Activated naive CD8-positive, alpha-beta T cell treated with anti-CD3 and anti-CD28 coated beads, Interleukin-2, amount 50 U/mL, for 16 hours (primary cell): Measurements from ENCODE around the gene ZNF611.
"Not testable (repeated sequence)": the region's sequence is repeated elsewhere in the genome, so short reads cannot be mapped to it uniquely, and the experiment has no call there.

Experiments used
- DNase-seq: peaks from one replicate; pipeline ENCODE4 v3.0.0-alpha.2; 2020; ENCODE audit warnings: low read depth, low spot score

Gene ZNF611

DNA sequence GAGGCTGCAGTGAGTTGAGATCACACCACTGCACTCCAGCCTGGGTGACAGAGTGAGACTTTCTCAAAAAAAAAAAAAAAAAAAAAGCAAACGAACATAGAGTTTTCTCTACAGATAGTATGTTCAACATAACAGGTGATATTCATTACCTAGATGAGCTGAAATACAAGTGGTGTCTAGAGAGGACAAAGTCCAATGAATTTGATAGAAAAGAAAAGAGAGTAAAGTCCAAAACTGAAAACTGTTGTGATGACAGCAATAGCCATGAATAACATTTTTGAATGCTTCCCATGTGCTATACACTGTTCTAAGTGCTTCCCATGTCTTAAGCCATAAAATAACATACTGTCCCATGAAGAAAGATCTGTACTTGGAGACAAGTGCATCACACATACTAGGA, 53.6 kb downstream of the ZNF611 start:
- not testable (repeated sequence) for DNase-seq

DNA sequence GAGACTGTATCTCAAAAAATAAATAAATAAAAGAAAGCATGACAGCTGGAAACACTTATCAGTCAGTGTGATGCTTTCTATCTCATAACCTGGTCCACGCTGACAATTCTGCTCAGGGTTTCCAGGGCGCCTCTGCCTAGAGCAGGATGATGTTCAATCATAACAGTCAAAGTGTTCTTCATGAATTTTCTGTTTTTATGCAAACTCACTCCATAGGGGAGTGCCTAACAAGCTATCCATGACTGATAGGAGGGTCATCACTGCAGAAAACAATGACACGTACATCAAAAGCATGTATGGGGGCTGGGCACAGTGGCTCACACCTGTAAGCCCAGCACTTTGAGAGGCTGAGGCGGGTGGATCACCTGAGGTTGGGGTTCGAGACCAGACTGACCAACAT, 55.2 kb downstream of the ZNF611 start:
- no peak for DNase-seq

DNA sequence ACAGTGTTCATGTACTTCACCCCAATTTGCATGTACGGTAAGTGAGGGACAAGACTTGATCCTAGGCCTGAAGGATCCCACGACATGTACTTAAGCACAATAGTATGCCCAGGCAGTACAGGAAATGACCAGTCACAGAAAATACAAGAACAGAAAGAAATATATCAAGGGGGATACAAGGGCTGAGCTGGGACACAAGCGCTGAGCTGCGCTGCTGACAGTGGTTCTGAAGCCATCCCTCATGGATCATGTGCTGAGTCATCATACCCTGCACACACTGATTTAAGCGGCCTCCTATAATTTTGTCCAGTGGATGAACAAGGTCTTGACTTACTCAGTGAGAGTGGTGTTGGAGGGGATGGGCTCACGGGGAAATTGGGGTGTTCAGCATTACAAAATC, 59.6 kb downstream of the ZNF611 start:
- DNase-seq: not testable (repeated sequence)

DNA sequence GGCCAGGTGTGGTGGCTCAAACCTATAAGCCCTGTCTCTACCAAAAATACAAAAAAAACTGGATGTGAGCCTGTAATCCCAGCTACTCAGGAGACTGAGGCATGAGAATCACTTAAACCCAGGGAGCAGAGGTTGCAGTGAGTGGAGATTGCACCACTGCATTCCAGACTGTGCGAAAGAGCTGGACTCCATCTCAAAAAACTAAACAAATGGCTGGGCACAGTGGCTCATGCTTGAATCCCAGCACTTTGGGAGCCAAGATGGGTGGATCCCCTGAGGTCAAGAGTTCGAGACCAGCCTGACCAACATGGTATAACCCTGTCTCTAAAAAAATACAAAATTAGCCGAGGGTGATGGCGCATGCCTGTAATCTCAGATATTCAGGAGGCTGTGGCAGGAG, 61.8 kb downstream of the ZNF611 start:
- no peak for DNase-seq

DNA sequence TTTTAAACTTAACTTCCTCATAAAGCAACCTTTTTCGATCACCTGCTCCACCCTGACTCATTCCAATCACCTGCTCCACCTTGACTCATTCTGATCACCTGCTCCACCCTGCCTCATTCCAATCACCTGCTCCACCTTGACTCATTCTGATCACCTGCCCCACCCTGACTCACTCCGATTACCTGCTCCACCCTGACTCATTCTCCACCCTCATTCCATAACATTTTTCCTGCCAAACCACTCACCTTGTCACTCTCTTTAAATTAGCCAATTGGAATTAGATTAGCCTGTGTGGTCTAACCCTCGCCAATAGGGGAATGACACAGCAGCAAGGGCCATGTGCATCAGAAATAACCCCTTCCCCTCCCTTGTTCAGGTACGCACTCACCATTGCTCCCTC, 64.8 kb downstream of the ZNF611 start:
- DNase-seq: no peak

DNA sequence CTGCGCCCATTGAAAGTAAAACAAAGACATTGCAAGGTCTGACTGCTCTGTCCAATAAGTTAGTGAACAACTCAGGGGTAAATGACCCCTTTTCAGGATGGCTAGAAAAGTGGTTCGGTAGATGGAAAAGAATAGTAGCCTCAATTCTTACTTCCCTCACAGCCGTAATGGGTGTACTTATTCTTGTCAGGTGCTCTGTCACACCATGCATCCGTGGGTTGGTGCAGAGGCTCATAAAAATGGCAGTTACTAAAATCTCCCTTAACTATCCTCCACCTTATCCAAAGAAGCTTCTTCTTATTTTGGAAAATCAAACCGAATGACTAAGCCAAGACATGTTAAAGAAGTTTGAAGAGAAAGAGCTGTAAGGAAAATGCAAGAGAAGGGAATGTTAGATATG, 65.3 kb downstream of the ZNF611 start:
- DNase-seq: no peak

DNA sequence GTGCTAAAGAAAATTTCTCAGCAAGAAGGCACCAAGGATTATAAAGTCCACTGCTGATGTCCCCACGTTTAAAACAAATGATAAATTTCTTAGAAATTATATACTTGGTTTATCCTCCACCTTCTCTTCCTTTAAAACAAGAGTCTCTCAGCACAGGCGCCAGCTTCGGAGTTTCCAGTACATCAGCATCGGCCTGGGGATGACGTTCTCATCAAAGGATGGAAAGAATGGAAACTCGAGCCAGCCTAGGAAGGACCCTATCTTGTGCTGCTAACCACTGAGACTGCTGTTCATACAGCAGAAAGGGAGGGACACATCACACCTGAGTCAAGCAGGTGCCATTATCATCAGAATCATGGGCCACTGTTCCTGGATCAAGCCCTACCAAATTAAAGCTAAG, 66.9 kb downstream of the ZNF611 start:
- no peak for DNase-seq

DNA sequence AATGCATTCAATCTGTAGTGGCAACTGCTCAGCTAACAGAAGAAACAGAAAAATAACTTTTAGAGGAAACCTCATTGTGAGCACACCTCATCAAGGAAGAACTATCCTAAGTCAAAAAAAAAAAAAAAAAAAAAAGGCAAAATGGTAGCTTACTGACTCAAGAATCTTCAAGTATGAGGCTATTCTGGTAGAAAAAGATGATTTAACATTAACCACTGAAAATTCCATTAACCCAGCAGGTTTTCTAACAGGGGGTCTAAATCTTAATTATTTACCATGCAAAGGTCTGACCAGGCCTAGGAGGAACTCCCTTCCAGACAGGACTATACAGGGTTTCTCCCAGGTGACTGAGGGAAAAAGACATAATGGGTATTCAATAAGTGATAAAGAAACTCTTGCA, 68.3 kb downstream of the ZNF611 start:
- DNase-seq: no peak

DNA sequence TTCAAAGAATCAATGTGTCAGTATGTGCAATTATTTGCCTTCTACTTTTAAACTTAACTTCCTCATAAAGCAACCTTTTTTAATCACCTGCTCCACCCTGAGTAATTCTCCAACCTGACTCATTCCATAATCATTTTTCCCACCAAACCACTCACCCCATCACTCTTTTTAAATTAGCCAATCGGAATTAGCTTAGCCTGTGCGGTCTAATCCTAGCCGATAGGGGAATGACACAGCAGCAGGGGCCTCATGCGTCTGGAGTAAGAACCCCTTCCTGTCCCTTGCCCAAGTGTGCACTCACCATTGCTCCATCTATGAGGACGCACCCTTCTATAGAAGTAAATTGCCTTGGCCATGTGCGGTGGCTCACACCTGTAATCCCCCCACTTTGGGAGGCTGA, 69.3 kb downstream of the ZNF611 start:
- no peak for DNase-seq

DNA sequence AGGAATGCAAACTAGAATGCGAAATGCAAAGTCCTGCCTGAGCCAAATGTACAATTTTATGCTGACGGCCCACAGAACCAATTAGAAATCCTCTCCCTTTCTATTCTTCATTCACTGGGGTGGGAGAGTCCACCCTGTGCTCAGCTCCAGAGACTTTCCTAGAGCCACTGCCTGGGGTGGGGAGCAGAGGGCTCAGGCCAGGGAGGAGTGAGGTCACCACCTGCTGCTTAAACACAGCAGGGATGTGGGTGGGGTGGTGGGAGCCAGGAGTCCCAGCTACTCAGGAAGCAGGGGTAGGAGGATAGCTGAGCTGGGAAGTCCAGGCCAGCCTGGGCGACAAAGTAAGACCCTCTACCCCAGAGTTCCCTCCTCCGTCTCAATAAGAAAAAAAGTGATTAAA, 69.8 kb downstream of the ZNF611 start:
- no peak for DNase-seq

DNA sequence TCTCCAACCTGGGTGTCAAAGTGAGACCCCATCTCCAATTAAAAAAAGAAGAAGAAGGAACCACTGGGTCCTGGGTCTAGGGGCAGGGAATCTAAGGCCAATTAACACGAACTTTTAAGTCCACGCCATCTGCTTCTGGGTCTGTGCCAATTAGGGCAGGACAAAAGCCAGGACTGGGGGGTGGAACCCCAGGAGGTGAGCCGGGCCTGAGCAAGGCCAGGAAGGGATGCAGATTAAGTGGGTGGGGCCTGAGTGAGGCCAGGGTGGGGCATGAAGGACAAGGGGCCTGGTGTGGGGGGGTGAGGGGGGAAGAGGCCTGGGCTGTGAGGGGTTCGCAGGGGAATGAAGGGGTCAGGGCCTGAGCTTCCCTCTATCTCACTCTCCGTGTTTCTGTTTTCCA, 70.4 kb downstream of the ZNF611 start:
- DNase-seq: no peak

DNA sequence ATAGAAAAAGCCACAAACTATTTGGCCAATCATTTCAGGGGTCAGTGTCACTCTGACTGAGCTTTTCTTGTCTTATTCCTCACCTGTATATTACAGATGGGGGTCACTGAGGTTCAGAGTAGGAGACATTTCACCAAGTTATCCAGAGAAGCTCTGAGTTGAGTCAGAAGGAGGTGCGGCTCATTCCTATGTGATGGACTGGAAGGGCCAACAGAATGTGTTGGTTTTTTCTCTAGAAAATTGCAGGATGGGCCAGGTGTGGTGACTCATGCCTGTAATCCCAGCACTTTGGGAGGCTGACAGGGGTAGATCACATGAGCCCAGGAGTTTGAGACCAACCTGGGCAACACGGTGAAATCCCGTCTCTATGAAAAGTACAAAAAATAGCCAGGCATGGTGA, 72.2 kb downstream of the ZNF611 start:
- DNase-seq: no peak

DNA sequence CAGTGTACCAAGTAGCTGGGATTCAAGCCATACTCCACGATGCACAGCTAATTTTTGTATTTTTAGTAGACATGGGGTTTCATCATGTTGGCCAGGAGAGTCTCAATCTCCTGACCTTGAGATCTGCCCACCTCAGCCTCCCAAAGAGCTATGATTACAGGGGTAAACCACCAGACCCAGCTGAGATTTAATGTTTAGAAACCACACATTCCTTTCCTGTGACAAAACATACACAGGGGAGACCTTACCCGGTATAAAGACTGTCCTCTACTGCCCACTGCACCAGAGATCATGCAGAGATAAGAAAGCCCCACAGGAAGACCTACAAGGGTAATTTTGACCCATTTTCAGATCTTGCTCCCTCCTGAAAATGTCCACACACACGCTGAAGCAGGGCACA, 73.9 kb downstream of the ZNF611 start:
- no peak for DNase-seq

DNA sequence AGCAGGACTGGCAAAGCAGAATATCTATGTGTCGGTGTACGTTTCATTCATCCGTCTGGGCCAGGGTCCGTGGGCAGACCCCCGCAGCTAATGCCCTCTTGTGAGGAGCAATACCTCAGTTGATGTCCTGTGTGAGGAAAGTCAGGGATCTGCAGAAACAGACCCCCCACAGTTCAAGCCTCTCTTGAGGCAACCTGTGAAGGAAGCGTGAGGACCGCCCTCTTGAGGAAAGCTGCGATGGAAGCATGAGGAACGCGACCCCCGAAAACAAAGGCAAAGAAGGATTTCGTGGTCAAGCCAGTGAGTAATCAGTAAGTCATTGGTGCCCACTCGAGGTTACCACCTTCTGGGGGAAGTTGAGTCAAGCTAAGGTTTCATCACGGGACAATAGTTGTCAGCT, 75.8 kb downstream of the ZNF611 start:
- DNase-seq: no peak

DNA sequence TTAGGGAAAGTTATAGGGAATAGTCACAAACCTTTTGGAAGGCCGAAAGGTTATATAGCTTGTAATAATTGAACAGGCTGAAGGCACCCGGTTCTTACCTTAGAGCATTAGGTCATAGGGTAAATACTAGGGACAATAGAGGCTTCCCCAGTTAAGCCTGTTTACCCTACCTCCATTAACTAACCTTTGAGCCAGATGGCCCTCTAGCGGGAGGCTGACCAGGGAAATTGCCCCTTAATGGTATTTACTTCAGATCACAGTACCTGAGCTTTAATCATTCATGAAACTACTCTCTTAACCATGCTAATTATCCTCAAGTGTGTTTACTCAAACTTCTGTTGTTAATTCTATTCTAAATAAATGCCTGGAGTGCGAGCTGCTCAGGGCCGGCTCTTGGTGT, 76.2 kb downstream of the ZNF611 start:
- DNase-seq: no peak

DNA sequence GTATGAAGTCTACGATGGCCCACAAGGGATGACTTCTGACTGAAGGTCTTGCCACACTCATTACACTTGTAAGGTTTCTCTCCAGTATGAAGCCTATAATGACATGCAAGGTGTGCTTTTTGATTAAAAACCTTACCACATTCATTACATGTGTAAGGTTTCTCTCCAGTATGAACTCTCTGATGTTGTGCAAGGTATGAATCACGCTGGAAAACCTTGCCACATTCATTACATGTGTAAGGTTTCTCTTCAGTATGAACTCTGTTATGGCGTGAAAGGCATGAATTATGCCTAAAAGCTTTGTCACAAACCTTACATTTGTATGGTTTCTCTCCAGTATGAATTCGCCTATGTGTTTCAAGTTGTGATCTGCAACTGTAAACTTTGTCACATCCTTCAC, 81.7 kb downstream of the ZNF611 start:
- no peak for DNase-seq
